ENCODE data around the gene WNT3.

Gene WNT3

GRCh38 chr17:46818316-46818928 lies at the start of gene WNT3:
Gene WNT3 (minus strand): TSS chr17:46818692. CDS start chr17:46818597, 95 bp downstream.
- peak; percentile 22 for DNase-seq (ENCODE audit: low read depth)
- H3K4me3 ChIP-seq (ENCODE audit: low read depth, low read length), result no peak within 1 kb of the TSS; the same call in 1 of the 2 replicates
- TF ChIP-seq, protein P1, sequence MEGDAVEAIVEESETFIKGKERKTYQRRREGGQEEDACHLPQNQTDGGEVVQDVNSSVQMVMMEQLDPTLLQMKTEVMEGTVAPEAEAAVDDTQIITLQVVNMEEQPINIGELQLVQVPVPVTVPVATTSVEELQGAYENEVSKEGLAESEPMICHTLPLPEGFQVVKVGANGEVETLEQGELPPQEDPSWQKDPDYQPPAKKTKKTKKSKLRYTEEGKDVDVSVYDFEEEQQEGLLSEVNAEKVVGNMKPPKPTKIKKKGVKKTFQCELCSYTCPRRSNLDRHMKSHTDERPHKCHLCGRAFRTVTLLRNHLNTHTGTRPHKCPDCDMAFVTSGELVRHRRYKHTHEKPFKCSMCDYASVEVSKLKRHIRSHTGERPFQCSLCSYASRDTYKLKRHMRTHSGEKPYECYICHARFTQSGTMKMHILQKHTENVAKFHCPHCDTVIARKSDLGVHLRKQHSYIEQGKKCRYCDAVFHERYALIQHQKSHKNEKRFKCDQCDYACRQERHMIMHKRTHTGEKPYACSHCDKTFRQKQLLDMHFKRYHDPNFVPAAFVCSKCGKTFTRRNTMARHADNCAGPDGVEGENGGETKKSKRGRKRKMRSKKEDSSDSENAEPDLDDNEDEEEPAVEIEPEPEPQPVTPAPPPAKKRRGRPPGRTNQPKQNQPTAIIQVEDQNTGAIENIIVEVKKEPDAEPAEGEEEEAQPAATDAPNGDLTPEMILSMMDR (IDR thresholded peaks at IDR 0.05; ENCODE audit: insufficient read depth, low read depth, low read length, missing control alignments), result no peak

- DNase-seq (ENCODE audit: low read depth), result no peak
- no peak overlapping the region for H3K4me3 ChIP-seq (ENCODE audit: low read depth, low read length)
- TF ChIP-seq, protein P1 (IDR thresholded peaks at IDR 0.05; ENCODE audit: insufficient read depth, low read depth, low read length, missing control alignments), result no peak
These were observed 48.3 kb upstream of the WNT3 start for GRCh38 chr17:46866747-46867146.

DNA sequence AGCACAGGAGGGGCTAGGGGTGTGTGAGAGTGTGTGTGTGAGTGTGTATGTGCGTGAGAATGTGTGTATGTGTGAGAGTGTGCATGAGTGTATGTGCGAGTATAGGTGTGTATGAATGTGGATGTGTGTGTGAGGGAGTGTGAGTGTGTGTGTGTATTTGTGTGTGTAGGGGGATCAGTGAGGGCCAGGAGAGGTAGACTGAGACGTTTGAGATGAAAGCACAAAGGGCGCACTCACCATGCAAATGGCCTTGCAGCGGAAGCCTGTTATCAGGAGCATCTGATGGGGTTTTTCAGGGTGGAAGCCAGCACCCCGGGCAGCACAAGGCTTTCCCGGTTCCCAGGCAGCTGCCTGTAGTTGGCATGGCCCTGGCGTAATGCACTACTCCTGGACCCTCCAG lies 47.8 kb upstream of the WNT3 start:
- no peak overlapping the region for H3K4me3 ChIP-seq (ENCODE audit: low read depth, low read length)
- TF ChIP-seq, protein P1 (IDR thresholded peaks at IDR 0.05; ENCODE audit: insufficient read depth, low read depth, low read length, missing control alignments), result no peak
- no peak for DNase-seq (ENCODE audit: low read depth)

- no peak for DNase-seq (ENCODE audit: low read depth)
- H3K4me3 ChIP-seq (ENCODE audit: low read depth, low read length), result no peak overlapping the region
- TF ChIP-seq, protein P1 (IDR thresholded peaks at IDR 0.05; ENCODE audit: insufficient read depth, low read depth, low read length, missing control alignments), result no peak
These were observed 46.6 kb upstream of the WNT3 start for GRCh38 chr17:46865100-46865499.

DNA sequence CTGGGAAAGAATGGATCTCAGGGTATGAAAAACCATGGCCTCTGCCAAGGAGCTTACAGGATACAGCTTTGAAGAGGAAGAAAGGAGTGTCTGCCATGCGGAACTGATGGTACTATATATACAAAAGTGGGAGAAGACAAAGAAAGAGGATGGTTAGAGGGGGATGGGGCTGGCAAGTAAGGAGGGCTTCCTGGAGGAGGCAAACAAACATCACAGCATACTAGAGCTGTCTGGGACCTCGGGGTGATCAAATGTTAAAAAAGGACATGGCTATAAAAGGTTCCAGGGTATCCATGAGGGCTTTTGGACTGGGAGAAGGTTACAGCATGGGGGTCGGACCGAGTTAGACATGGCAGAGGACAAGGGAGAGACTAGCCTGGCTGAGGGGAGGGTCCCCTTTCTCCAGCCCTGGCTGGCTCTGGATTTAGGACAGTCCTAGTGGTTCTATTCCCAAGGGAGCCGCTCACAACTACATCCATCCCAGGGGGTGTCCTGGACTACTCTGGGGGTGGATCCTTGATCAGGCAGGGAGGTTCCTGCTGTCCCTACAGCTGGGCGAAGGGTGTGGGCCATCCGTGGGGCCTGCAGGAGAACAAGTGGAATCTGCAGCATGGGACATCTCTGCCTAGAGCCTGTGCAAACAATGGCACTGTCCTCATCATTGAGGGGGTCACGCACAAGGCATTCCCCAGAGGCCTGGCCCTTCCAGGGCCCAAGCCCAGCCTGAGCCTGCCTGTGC lies 45.1 kb upstream of the WNT3 start:
- H3K4me3 ChIP-seq (ENCODE audit: low read depth, low read length), result no peak overlapping the region
- TF ChIP-seq, protein P1 (IDR thresholded peaks at IDR 0.05; ENCODE audit: insufficient read depth, low read depth, low read length, missing control alignments), result no peak
- no peak for DNase-seq (ENCODE audit: low read depth)

GRCh38 chr17:46862949-46863348 lies 44.5 kb upstream of the WNT3 start:
- H3K4me3 ChIP-seq (ENCODE audit: low read depth, low read length), result no peak overlapping the region
- TF ChIP-seq, protein P1 (IDR thresholded peaks at IDR 0.05; ENCODE audit: insufficient read depth, low read depth, low read length, missing control alignments), result no peak
- DNase-seq (ENCODE audit: low read depth), result no peak
